HCT116 (cell line): ENCODE measurements around the gene ALDH1L1. TPM values are rescaled to one million over a fixed set of nuclear protein-coding genes. Genes with fewer than 3 reads are reported as not detected.

Experiments used
- ATAC-seq: fragments of 200-7000 bp; cut with Tn5 transposase; 2 replicates; pipeline ENCODE4 v1.9.1; 2020; ENCODE audit warnings: mild to moderate bottlenecking, moderate library complexity
- BruUV-seq: library from RNA; stranded (reverse); fragments of 400-500 nt; replicated peaks from 2 replicates; lab custom pipeline; 2021; lab: Mats Ljungman, UMichigan
- CTCF ChIA-PET: fragments of 300-600 bp; sonication (Branson Sonifier 250); formaldehyde crosslinking; loops from one replicate; lab custom pipeline; 2021; ENCODE audit warnings: antibody characterized with exemption; lab: Charles Lee
- POLR2A ChIA-PET: fragments of 300-600, 350-600 bp; sonication (Branson Sonifier 250); formaldehyde crosslinking; loops from one replicate; lab custom pipeline; 2021; ENCODE audit warnings: antibody characterized with exemption; lab: Charles Lee
- RAD21 ChIA-PET, 2 experiments: fragments of 300-600 bp; sonication (Branson Sonifier 250); formaldehyde crosslinking; loops; one replicate each; lab custom pipeline; 2023; ENCODE audit warnings: low total read pairs in 2 of 2; ENCODE audit not compliant: uncharacterized antibody in 2 of 2, unreplicated experiment in 2 of 2, low non-redundant PET in 1 of 2; lab: Charles Lee
- DNase-seq: peaks from one replicate; pipeline ENCODE4 v3.0.0-alpha.2; 2010; ENCODE audit warnings: low read depth, low spot score
- H2AFZ ChIP-seq: fragments of 200-600 bp; shearing (Covaris generic), sonication (generic); 2 replicates; pipeline ENCODE4 v1.6.1; 2017; ENCODE audit warnings: low read depth, mixed run types, mixed read lengths, antibody characterized with exemption, low read length; ENCODE audit not compliant: poor library complexity, severe bottlenecking
- H3K27ac ChIP-seq: 2 replicates; pipeline ENCODE4 v1.5.1; 2012; ENCODE audit warnings: low read depth, low read length
- H3K27me3 ChIP-seq: fragments of 200-600 bp; sonication (generic); 2 replicates; pipeline ENCODE4 v1.6.1; 2016; ENCODE audit warnings: mixed run types, low read length, mixed read lengths; ENCODE audit not compliant: insufficient read depth
- H3K36me3 ChIP-seq, 2 experiments: fragments of 200-500 bp in 1 of 2; fragments of 200-600 bp in 1 of 2; sonication (Bioruptor generic) in 1 of 2; sonication (generic) in 1 of 2; 2 replicates each; pipeline versions ENCODE4 v1.5.1 to v1.6.1; 2014 to 2016; ENCODE audit warnings: low read length in 2 of 2, inconsistent platforms in 1 of 2, mixed read lengths in 1 of 2, mixed run types in 1 of 2; ENCODE audit not compliant: insufficient read depth in 2 of 2, control insufficient read depth in 1 of 2
- H3K4me1 ChIP-seq, 2 experiments: fragments of 200-600 bp in 1 of 2; sonication (generic) in 1 of 2; 2 replicates each; pipeline versions ENCODE4 v1.5.1 to v1.6.1; 2012 to 2017; ENCODE audit warnings: low read length in 2 of 2, inconsistent platforms in 1 of 2, mild to moderate bottlenecking in 1 of 2, mixed read lengths in 1 of 2, mixed run types in 1 of 2, moderate library complexity in 1 of 2; ENCODE audit not compliant: insufficient read depth in 2 of 2, control insufficient read depth in 1 of 2
- H3K4me2 ChIP-seq: fragments of 200-600 bp; sonication (generic); 2 replicates; pipeline ENCODE4 v1.6.1; 2017; ENCODE audit warnings: mixed run types, low read length, mixed read lengths
- H3K4me3 ChIP-seq, 2 experiments: fragments of 200-600 bp in 1 of 2; sonication (generic) in 1 of 2; replicated peaks in 1 of 2; 2 replicates each; pipeline ENCODE4 v1.5.1; 2011 to 2016; ENCODE audit warnings: low read length in 2 of 2, control low read depth in 1 of 2, low read depth in 1 of 2, mild to moderate bottlenecking in 1 of 2, mixed read lengths in 1 of 2, mixed run types in 1 of 2
- H3K79me2 ChIP-seq: fragments of 200-600 bp; sonication (generic); 2 replicates; pipeline ENCODE4 v1.6.1; 2017; ENCODE audit warnings: mild to moderate bottlenecking, mixed run types, low read length, moderate library complexity, mixed read lengths; ENCODE audit not compliant: insufficient read depth
- H3K9ac ChIP-seq: fragments of 200-600 bp; sonication (generic); 2 replicates; pipeline ENCODE4 v1.6.1; 2016; ENCODE audit warnings: low read length, mixed read lengths
- H3K9me2 ChIP-seq: fragments of 200-600 bp; sonication (generic), shearing (Covaris generic); 2 replicates; pipeline ENCODE4 v1.6.1; 2017; ENCODE audit warnings: mixed run types, mild to moderate bottlenecking, moderate library complexity; ENCODE audit not compliant: insufficient read depth
- H3K9me3 ChIP-seq, 2 experiments: fragments of 200-500 bp in 1 of 2; fragments of 200-600 bp in 1 of 2; sonication (Bioruptor generic) in 1 of 2; sonication (generic) in 1 of 2; 2 replicates each; pipeline ENCODE4 v1.6.1; 2014 to 2017; ENCODE audit warnings: low read length in 2 of 2, mixed read lengths in 2 of 2, inconsistent platforms in 1 of 2, low read depth in 1 of 2, mild to moderate bottlenecking in 1 of 2, mixed run types in 1 of 2, moderate library complexity in 1 of 2; ENCODE audit not compliant: control insufficient read depth in 1 of 2, insufficient read depth in 1 of 2
- H4K20me1 ChIP-seq: fragments of 200-600 bp; sonication (generic), shearing (Covaris generic); 2 replicates; pipeline ENCODE4 v1.6.1; 2017; ENCODE audit warnings: mixed run types, mild to moderate bottlenecking, moderate library complexity; ENCODE audit not compliant: insufficient read depth
- EZH2phosphoT487 ChIP-seq: fragments of 200-600 bp; IDR thresholded peaks from 2 replicates; pipeline ENCODE4 v1.6.1; 2018; ENCODE audit warnings: antibody characterized with exemption, borderline replicate concordance
- JUND ChIP-seq: IDR thresholded peaks from 2 replicates; pipeline ENCODE4 v1.6.1; 2012
- POLR2A ChIP-seq: IDR thresholded peaks from 2 replicates; pipeline ENCODE4 v1.7.0; 2011; ENCODE audit warnings: borderline replicate concordance; ENCODE audit not compliant: insufficient read depth, insufficient read length; ENCODE audit errors: extremely low read depth
- POLR2AphosphoS5 ChIP-seq: IDR thresholded peaks from 2 replicates; pipeline ENCODE4 v1.6.1; 2011; ENCODE audit warnings: mild to moderate bottlenecking, low read depth, low read length, moderate library complexity
- RAD21 ChIP-seq: IDR thresholded peaks from 2 replicates; pipeline ENCODE4 v1.6.1; 2012; ENCODE audit warnings: low read depth, mild to moderate bottlenecking
- REST ChIP-seq: IDR thresholded peaks from 2 replicates; pipeline ENCODE4 v1.6.1; 2012; ENCODE audit warnings: low read depth
- SIN3A ChIP-seq: IDR thresholded peaks from 2 replicates; pipeline ENCODE4 v1.6.1; 2012; ENCODE audit warnings: low read depth
- SP1 ChIP-seq: IDR thresholded peaks from 2 replicates; pipeline ENCODE4 v1.6.1; 2012; ENCODE audit warnings: low read depth
- SRF ChIP-seq: IDR thresholded peaks from 2 replicates; pipeline ENCODE4 v1.6.1; 2012; ENCODE audit warnings: low read depth
- TCF7L2 ChIP-seq: IDR thresholded peaks from 2 replicates; pipeline ENCODE4 v1.7.0; 2011; ENCODE audit warnings: borderline replicate concordance, inconsistent platforms; ENCODE audit not compliant: insufficient read depth, insufficient read length; ENCODE audit errors: extremely low read depth
- ZFX ChIP-seq: fragments of 450-650 bp; IDR thresholded peaks from 2 replicates; pipeline ENCODE4 v1.6.1; 2017
- ZNF274 ChIP-seq: fragments of 200-500 bp; sonication (Bioruptor generic); IDR thresholded peaks from 2 replicates; pipeline ENCODE4 v1.6.1; 2014; ENCODE audit warnings: mild to moderate bottlenecking, low read depth, low read length, inconsistent platforms
- intact Hi-C: fragments of 100-400 bp; cut with micrococcal nuclease; formaldehyde crosslinking; loops from 2 replicates; pipeline ENCODE4 v1.10.0; 2022
- total RNA-seq: library from RNA; stranded (reverse); gene quantifications from one replicate; pipeline ENCODE4 v1.2.1, GENCODE V29; 2021; ENCODE audit not compliant: unreplicated experiment
- TF ChIP-seq, protein P1 (sequence below): IDR thresholded peaks from 2 replicates; pipeline ENCODE4 v1.6.1; 2012
- TF ChIP-seq, protein P2 (sequence below), 3 experiments: fragments of 200-600 bp in 1 of 3; sonication (generic) in 1 of 3; IDR thresholded peaks in 2 of 3; conservative IDR thresholded peaks in 1 of 3; 2 replicates each; pipeline ENCODE4 v1.5.1; 2012 to 2017; ENCODE audit warnings: low read depth in 2 of 3, low read length in 2 of 3, antibody characterized with exemption in 1 of 3, borderline replicate concordance in 1 of 3, control low read depth in 1 of 3, mild to moderate bottlenecking in 1 of 3, mixed read lengths in 1 of 3, mixed run types in 1 of 3, moderate library complexity in 1 of 3; ENCODE audit not compliant: insufficient read depth in 1 of 3

Gene ALDH1L1
- total RNA-seq, 1 experiment from 2014 or later: 0.81 TPM

DNA sequence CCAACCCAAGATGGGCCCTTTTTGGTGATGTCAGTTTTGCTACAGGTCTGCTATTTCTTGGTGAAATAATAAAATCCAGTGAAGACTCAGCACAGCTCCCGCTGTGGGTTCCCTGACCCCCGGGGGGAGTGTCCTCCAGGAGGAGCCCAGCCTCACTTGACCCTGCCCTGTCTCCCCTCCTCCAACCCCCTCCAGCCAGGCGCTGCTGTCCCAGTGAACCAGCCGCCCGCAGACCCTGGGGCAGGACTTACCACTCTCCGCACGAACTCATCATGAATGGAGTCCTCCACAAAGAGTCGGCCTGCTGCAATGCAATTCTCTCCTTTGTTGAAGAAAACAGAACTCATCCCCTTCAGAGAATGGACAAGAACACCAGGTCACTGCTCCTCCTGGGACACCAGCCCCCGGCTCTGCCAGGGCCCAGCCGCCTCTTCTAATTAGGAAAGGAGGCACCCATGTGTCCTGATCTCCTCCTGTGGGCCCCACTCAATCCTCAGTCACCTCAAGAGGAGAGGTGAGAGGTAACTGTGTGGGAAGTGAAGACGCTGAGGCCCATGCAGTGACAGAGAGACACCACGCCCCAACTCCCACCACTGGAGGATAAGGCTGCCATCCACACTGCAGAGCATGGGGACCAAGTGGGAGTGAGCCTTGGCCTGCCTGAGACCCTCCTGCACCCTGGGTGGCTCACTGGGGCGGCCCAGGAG, 67.7 kb downstream of the ALDH1L1 start:
- RAD21 ChIA-PET: no interaction called here
- H3K27me3 ChIP-seq: no peaks in the 10 kb centered on the region
- ATAC-seq (no peak), DNase-seq (no peak)
- no peak overlapping the region for H3K4me2 ChIP-seq
- POLR2A ChIA-PET: no interaction called here
- no peaks in the 10 kb centered on the region for H3K9me3 ChIP-seq
- H3K9ac ChIP-seq: no peak overlapping the region
- no peaks in the 10 kb centered on the region for H4K20me1 ChIP-seq
- intact Hi-C loops: loop anchor here (5.0 to 10.0 kb wide), 2 partner anchors 140 to 188 kb away; no protein-coding TSS in a partner anchor
- H3K36me3 ChIP-seq: no peaks in the 10 kb centered on the region
- CTCF ChIA-PET: no interaction called here
- H3K4me1 ChIP-seq: no peaks in the 10 kb centered on the region
- no peaks in the 10 kb centered on the region for H3K79me2 ChIP-seq
- H3K9me2 ChIP-seq: no peaks in the 10 kb centered on the region
- H3K27ac ChIP-seq: no peak overlapping the region
- H3K4me3 ChIP-seq: no peak overlapping the region
- no peak overlapping the region for H2AFZ ChIP-seq
- no TSS peak for BruUV-seq
- TF ChIP-seq POLR2A (no peak), TCF7L2 (no peak), RAD21 (no peak), SIN3A (no peak), EZH2phosphoT487 (no peak), REST (no peak), POLR2AphosphoS5 (no peak), SP1 (no peak), ZFX (no peak), SRF (no peak), ZNF274 (no peak), JUND (no peak)
- TF ChIP-seq, protein P1, sequence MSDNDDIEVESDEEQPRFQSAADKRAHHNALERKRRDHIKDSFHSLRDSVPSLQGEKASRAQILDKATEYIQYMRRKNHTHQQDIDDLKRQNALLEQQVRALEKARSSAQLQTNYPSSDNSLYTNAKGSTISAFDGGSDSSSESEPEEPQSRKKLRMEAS: no peak
- TF ChIP-seq, protein P2, sequence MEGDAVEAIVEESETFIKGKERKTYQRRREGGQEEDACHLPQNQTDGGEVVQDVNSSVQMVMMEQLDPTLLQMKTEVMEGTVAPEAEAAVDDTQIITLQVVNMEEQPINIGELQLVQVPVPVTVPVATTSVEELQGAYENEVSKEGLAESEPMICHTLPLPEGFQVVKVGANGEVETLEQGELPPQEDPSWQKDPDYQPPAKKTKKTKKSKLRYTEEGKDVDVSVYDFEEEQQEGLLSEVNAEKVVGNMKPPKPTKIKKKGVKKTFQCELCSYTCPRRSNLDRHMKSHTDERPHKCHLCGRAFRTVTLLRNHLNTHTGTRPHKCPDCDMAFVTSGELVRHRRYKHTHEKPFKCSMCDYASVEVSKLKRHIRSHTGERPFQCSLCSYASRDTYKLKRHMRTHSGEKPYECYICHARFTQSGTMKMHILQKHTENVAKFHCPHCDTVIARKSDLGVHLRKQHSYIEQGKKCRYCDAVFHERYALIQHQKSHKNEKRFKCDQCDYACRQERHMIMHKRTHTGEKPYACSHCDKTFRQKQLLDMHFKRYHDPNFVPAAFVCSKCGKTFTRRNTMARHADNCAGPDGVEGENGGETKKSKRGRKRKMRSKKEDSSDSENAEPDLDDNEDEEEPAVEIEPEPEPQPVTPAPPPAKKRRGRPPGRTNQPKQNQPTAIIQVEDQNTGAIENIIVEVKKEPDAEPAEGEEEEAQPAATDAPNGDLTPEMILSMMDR (IDR thresholded peaks at IDR 0.05 in 2 of 3, conservative IDR thresholded peaks at IDR 0.05 in 1 of 3; ENCODE audit: borderline replicate concordance in 1 of 3, insufficient read depth in 1 of 3, low read depth in 2 of 3, low read length in 2 of 3): no peak
